ENCODE data around the gene MKS1. TPM values are rescaled to one million over a fixed set of nuclear protein-coding genes. Genes with fewer than 3 reads are reported as not detected.

MKS1 gene
- total and polyA plus RNA-seq, 10 of the 15 experiments (the other 5 are each of a cell fraction or from before 2014, with no cell fraction given): 5.7 to 21.4 (median 13.9) TPM

DNA sequence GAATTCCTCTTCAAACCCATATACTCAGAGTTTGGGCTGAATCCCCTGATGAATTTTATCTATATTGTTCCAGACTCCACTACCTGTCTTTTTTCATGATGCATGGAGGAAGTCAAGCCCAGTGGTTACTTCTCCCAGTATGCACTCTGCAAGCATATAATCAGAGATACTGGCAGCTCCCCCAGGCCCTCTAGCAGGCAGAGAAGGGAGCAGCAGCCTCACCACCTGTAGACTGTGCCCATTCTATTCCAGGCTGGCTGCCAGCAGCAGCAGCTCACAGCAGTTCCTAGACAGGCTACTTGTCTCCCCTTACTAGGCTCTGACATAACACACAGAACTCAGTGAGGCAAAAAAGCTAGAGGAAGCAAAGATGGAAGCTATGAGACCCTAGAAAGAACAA, 3.4 kb downstream of the MKS1 start:
- Histone ChIP-seq H3K4me2 (ENCODE audit: control insufficient read depth, insufficient read depth) (no peak overlapping the region), H2AFZ (ENCODE audit: control insufficient read depth, low read depth, low read length) (no peak overlapping the region), H3K36me3 (ENCODE audit: control insufficient read depth in 2 of 2, insufficient read depth in 2 of 2, low read length in 1 of 2) (no peaks in the 10 kb centered on the region; a peak in 1 of 4 replicates), H3K27ac (ENCODE audit: control insufficient read depth, insufficient read depth) (no peak overlapping the region), H3K27me3 (replicated peaks in 1 of 2; ENCODE audit: control insufficient read depth in 2 of 2, insufficient read depth in 2 of 2, low read length in 1 of 2) (no peaks in the 10 kb centered on the region), H3K9ac (ENCODE audit: control insufficient read depth, insufficient read depth, low read length) (no peak overlapping the region), H4K20me1 (ENCODE audit: control insufficient read depth, insufficient read depth) (no peaks in the 10 kb centered on the region), H3K79me2 (ENCODE audit: control insufficient read depth, insufficient read depth, low read length) (no peaks in the 10 kb centered on the region; the same call in 1 of the 2 replicates), H3K4me3 (no peak overlapping the region), H3K9me3 (replicated peaks; ENCODE audit: control insufficient read depth, insufficient read depth, low read length) (no peaks in the 10 kb centered on the region), H3K4me1 (ENCODE audit: control insufficient read depth, insufficient read depth, low read length) (peaks cover 12% of the 10 kb centered on the region)
- ATAC-seq (no peak), DNase-seq (ENCODE audit: low read depth, low spot score) (no peak), FAIRE-seq (no peak)
- POLR2A ChIA-PET: interaction anchor here (1.0 kb wide), 1 partner anchor 15 kb away, joined by 3 read pairs; no protein-coding TSS in a partner anchor
- in situ Hi-C loops (cut with MboI): no loop called here
- CTCF ChIA-PET: interaction anchor here (1.1 to 8.2 kb wide), 5 partner anchors 15 to 129 kb away, joined by 3 to 65 read pairs (median 12); no protein-coding TSS in a partner anchor
- TSS peak; percentile 53 for BruUV-seq (replicated peaks)
- TF ChIP-seq, protein P1, sequence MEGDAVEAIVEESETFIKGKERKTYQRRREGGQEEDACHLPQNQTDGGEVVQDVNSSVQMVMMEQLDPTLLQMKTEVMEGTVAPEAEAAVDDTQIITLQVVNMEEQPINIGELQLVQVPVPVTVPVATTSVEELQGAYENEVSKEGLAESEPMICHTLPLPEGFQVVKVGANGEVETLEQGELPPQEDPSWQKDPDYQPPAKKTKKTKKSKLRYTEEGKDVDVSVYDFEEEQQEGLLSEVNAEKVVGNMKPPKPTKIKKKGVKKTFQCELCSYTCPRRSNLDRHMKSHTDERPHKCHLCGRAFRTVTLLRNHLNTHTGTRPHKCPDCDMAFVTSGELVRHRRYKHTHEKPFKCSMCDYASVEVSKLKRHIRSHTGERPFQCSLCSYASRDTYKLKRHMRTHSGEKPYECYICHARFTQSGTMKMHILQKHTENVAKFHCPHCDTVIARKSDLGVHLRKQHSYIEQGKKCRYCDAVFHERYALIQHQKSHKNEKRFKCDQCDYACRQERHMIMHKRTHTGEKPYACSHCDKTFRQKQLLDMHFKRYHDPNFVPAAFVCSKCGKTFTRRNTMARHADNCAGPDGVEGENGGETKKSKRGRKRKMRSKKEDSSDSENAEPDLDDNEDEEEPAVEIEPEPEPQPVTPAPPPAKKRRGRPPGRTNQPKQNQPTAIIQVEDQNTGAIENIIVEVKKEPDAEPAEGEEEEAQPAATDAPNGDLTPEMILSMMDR (IDR thresholded peaks at IDR 0.05 in 2 of 3, conservative IDR thresholded peaks at IDR 0.05 in 1 of 3; ENCODE audit: control insufficient read depth in 2 of 3, extremely low read depth in 1 of 3, insufficient read depth in 1 of 3, low read depth in 3 of 3, low read length in 3 of 3): peak in 1 of 3 experiments; percentile 28; a peak in 2 of 6 replicates
- TF ChIP-seq BRCA1 (IDR thresholded peaks at IDR 0.05; ENCODE audit: low read depth, low read length): no peak
- RAD21 ChIA-PET (ENCODE audit: unreplicated experiment): interaction anchor here (0.6 to 1.1 kb wide), 3 partner anchors 16 to 33 kb away, joined by 3 to 4 read pairs (median 3); no protein-coding TSS in a partner anchor
- intact Hi-C loops (cut with micrococcal nuclease; ENCODE audit: unreplicated experiment): no loop called here
- SMC1A ChIA-PET (ENCODE audit: uncharacterized antibody, unreplicated experiment): interaction anchor here (1.2 to 2.1 kb wide), 3 partner anchors 15 to 17 kb away, joined by 5 to 7 read pairs (median 7); no protein-coding TSS in a partner anchor

DNA sequence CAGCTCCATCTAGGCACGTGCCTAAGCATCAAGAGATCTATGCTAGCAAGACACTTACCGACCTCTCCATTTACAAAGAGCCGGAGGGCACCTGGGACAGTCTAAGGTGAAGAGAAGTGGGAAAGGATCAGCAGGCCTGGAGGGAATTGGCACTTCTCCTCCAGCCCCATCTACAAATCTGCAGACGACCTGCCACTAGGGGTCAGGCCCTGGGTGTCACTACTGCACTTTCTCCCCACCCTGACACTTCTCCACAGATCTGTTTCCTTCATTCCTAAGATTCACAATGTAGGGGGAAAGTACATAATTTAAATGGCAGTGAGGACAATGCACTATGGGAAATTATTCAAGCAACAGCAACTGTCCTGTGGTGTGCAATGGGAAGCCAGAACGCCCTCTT, 8.1 kb downstream of the MKS1 start:
- Histone ChIP-seq H4K20me1 (ENCODE audit: control insufficient read depth, insufficient read depth) (no peaks in the 10 kb centered on the region), H2AFZ (ENCODE audit: control insufficient read depth, low read depth, low read length) (no peak overlapping the region), H3K4me3 (no peak overlapping the region), H3K79me2 (ENCODE audit: control insufficient read depth, insufficient read depth, low read length) (no peaks in the 10 kb centered on the region), H3K27me3 (replicated peaks in 1 of 2; ENCODE audit: control insufficient read depth in 2 of 2, insufficient read depth in 2 of 2, low read length in 1 of 2) (no peaks in the 10 kb centered on the region), H3K9ac (ENCODE audit: control insufficient read depth, insufficient read depth, low read length) (no peak overlapping the region), H3K4me1 (ENCODE audit: control insufficient read depth, insufficient read depth, low read length) (no peaks in the 10 kb centered on the region), H3K36me3 (ENCODE audit: control insufficient read depth in 2 of 2, insufficient read depth in 2 of 2, low read length in 1 of 2) (peaks cover 0 to 9% of the 10 kb centered on the region in 2 experiments; a peak in 3 of 4 replicates), H3K27ac (ENCODE audit: control insufficient read depth, insufficient read depth) (no peak overlapping the region), H3K4me2 (ENCODE audit: control insufficient read depth, insufficient read depth) (no peak overlapping the region), H3K9me3 (replicated peaks; ENCODE audit: control insufficient read depth, insufficient read depth, low read length) (no peaks in the 10 kb centered on the region)
- FAIRE-seq (no peak), ATAC-seq (no peak), DNase-seq (ENCODE audit: low read depth, low spot score) (no peak)
- ChIA-PET POLR2A (no interaction called here), SMC1A (ENCODE audit: uncharacterized antibody, unreplicated experiment) (interaction anchor here (0.7 kb wide), 1 partner anchor 26 kb away, joined by 4 read pairs; no protein-coding TSS in a partner anchor), CTCF (interaction anchor here (0.7 to 4.4 kb wide), 6 partner anchors 8 to 237 kb away, joined by 3 to 29 read pairs (median 4); partner anchors contain the start of gene MKS1), RAD21 (ENCODE audit: unreplicated experiment) (interaction anchor here (1.0 kb wide), 1 partner anchor 39 kb away, joined by 5 read pairs; no protein-coding TSS in a partner anchor)
- TF ChIP-seq TAF1 (IDR thresholded peaks at IDR 0.05; ENCODE audit: borderline replicate concordance, low read depth, low read length): no peak
- TF ChIP-seq, protein P2, sequence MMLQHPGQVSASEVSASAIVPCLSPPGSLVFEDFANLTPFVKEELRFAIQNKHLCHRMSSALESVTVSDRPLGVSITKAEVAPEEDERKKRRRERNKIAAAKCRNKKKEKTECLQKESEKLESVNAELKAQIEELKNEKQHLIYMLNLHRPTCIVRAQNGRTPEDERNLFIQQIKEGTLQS (IDR thresholded peaks at IDR 0.05; ENCODE audit: borderline replicate concordance, extremely low read depth, low read depth, low read length): no peak
- TF ChIP-seq, protein P1 (IDR thresholded peaks at IDR 0.05 in 2 of 3, conservative IDR thresholded peaks at IDR 0.05 in 1 of 3; ENCODE audit: control insufficient read depth in 2 of 3, extremely low read depth in 1 of 3, insufficient read depth in 1 of 3, low read depth in 3 of 3, low read length in 3 of 3): peak; percentile 28 to 45 (median 44); a peak in 4 of 6 replicates
- no TSS peak for BruUV-seq (replicated peaks)
- WGBS (ENCODE audit: insufficient coverage, insufficient replicate concordance, low lambda C conversion rate, missing lambda C conversion rate): 90% methylated on average over 5 of the region's 5 CpGs
- intact Hi-C loops (cut with micrococcal nuclease; ENCODE audit: unreplicated experiment) (no loop called here), in situ Hi-C loops (cut with MboI) (no loop called here)

Measured in GM12878 (cell line).